ENCODE results near the gene CFAP57. TPM values are rescaled to one million over a fixed set of nuclear protein-coding genes. Genes with fewer than 3 reads are reported as not detected.

The CFAP57 gene
- total RNA-seq: 0.26 and 0.56 TPM in 2 replicates

DNA sequence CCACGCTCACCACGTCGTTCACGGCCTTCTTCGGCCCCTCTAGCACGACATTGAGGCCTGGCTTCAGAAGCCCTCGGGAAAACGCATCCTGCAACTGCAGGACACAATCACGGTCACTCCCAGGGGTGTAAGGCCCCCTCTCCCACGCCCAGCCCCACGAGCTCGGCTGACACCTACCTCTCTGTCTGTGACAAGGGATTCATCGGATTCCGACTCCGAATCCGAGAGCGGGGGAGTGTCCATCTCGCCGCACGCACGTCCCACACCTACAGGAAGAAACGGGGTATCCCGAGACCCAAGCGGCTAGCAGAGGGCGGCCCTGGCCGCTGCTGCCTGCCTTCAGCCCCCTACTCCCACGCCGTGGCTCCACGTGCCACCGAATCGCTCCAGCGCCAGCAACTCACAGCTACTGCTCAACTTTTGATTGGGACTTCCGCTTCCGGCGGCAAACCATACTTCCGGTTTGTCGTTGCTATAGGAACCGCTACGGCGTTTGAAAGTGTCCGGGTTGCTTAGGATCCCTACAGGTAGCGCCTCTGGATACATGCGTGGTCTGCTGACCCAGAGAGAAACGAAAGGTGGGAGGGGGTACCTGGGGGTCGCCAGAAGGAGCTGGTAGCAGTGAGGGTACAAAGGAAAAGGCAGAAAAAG, at the start of gene CFAP57, which contains the start of gene EBNA1BP2:
CFAP57 (plus strand) TSS at position 455 of the 651 bp plus-strand sequence. CDS start 424 bp downstream, outside the sequence.
EBNA1BP2 (minus strand) TSS at position 415 of the 651 bp plus-strand sequence; CDS start at position 243, 172 bp downstream.

GRCh38 chr1:43269627-43270375, 97.7 kb downstream of the CFAP57 start, which contains the start of gene TMEM125:
Gene TMEM125 (plus strand): TSS chr1:43269983. CDS start chr1:43272723, 2,740 bp downstream.

GRCh38 chr1:43285269-43285990, 113.3 kb downstream of the CFAP57 start, which contains the start of gene C1orf210:
Gene C1orf210 (minus strand): TSS chr1:43285581. CDS start chr1:43283270, 2,311 bp downstream.

GRCh38 chr1:43300378-43301094, 128.4 kb downstream of the CFAP57 start, which contains the start of gene TIE1:
Gene TIE1 (plus strand): TSS chr1:43300982. CDS start chr1:43301072, 90 bp downstream.

Other genes starting within 250 kb of the CFAP57 start
- 15.3 and 22.5 TPM in 2 replicates for gene SLC2A1, start 213.5 kb upstream of the CFAP57 start, total RNA-seq
- gene EBNA1BP2, start within 50 bp of the CFAP57 start, total RNA-seq: 68.7 and 88.9 TPM in 2 replicates
- gene TMEM125, start 97.7 kb downstream of the CFAP57 start, total RNA-seq: not detected in 2 replicates
- gene C1orf210, start 113.3 kb downstream of the CFAP57 start, total RNA-seq: not detected in 2 replicates
- 12.3 and 16.9 TPM in 2 replicates for gene TIE1, start 128.7 kb downstream of the CFAP57 start, total RNA-seq
- gene MPL, start 165.5 kb downstream of the CFAP57 start, total RNA-seq: not detected in 2 replicates
- 27.0 and 37.4 TPM in 2 replicates for gene CDC20, start 186.7 kb downstream of the CFAP57 start, total RNA-seq
- gene ELOVL1, start 195.7 kb downstream of the CFAP57 start, total RNA-seq: 76.0 and 82.8 TPM in 2 replicates
- 61.3 and 68.4 TPM in 2 replicates for gene MED8, start 217.5 kb downstream of the CFAP57 start, total RNA-seq
- gene SZT2, start 217.6 kb downstream of the CFAP57 start, total RNA-seq: 24.3 and 28.2 TPM in 2 replicates